Measurements from ENCODE around the gene DIDO1. TPM values are rescaled to one million over a fixed set of nuclear protein-coding genes. Genes with fewer than 3 reads are reported as not detected.
"Not testable (repeated sequence)": the region's sequence is repeated elsewhere in the genome, so short reads cannot be mapped to it uniquely, and the experiment has no call there.

The DIDO1 gene
- total RNA-seq, 1 donor from 2014 or later, result 71.2 TPM

DNA sequence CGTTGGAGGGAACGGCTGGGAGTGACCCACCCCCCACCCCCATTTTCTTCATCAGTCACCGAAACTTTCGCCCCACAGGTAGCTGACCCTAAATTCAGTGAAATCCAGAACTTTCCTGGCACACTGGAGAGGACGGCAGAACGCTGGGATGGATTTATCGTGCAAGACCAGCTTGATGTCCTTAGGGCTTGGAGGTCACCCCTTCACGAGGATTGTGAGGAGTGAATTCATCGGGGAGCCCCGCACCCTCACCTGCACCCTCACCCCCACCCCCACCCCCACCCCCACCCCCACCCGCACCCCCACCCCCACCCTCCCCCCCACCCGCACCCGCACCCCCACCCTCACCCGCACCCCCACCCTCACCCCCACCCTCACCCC, 51.4 kb downstream of the DIDO1 start:
- peaks cover 3% of the 10 kb centered on the region for H3K4me1 Mint-ChIP-seq (ENCODE audit: low read depth)
- no peak overlapping the region for H3K4me3 Mint-ChIP-seq (ENCODE audit: low read depth)
- peak overlapping the region; percentile 47 for H3K27ac Mint-ChIP-seq
- DNase-seq (ENCODE audit: low spot score, unreplicated experiment), result no peak
- H3K9me3 Mint-ChIP-seq (ENCODE audit: low read depth), result no peaks in the 10 kb centered on the region
- TF ChIP-seq, protein P1, sequence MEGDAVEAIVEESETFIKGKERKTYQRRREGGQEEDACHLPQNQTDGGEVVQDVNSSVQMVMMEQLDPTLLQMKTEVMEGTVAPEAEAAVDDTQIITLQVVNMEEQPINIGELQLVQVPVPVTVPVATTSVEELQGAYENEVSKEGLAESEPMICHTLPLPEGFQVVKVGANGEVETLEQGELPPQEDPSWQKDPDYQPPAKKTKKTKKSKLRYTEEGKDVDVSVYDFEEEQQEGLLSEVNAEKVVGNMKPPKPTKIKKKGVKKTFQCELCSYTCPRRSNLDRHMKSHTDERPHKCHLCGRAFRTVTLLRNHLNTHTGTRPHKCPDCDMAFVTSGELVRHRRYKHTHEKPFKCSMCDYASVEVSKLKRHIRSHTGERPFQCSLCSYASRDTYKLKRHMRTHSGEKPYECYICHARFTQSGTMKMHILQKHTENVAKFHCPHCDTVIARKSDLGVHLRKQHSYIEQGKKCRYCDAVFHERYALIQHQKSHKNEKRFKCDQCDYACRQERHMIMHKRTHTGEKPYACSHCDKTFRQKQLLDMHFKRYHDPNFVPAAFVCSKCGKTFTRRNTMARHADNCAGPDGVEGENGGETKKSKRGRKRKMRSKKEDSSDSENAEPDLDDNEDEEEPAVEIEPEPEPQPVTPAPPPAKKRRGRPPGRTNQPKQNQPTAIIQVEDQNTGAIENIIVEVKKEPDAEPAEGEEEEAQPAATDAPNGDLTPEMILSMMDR (IDR thresholded peaks at IDR 0.05; ENCODE audit: unreplicated experiment), result no peak
- peaks cover 1% of the 10 kb centered on the region for H3K36me3 Mint-ChIP-seq (ENCODE audit: insufficient read depth)
- peaks cover 3% of the 10 kb centered on the region for H3K27me3 Mint-ChIP-seq

DNA sequence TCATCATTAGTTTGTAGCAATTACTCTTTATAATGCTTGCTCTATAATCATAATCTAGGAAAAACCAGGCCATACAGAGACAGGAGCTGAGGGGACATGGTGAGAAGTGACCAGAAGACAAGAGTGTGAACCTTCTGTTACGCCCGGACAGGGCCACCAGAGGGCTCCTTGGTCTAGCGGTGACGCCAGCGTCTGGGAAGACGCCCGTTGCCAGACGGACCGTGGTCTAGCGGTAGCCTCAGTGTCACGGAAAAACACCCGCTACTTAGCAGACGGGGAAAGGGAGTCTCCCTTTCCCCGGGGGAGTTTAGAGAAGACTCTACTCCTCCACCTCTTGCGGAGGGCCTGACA, 52.6 kb downstream of the DIDO1 start:
- not testable (repeated sequence) for H3K36me3 Mint-ChIP-seq (ENCODE audit: insufficient read depth); H3K4me1 Mint-ChIP-seq (ENCODE audit: low read depth); H3K27ac Mint-ChIP-seq; H3K4me3 Mint-ChIP-seq (ENCODE audit: low read depth); DNase-seq (ENCODE audit: low spot score, unreplicated experiment); H3K9me3 Mint-ChIP-seq (ENCODE audit: low read depth); H3K27me3 Mint-ChIP-seq
- TF ChIP-seq, protein P1 (IDR thresholded peaks at IDR 0.05; ENCODE audit: unreplicated experiment), result peak; percentile 61

DNA sequence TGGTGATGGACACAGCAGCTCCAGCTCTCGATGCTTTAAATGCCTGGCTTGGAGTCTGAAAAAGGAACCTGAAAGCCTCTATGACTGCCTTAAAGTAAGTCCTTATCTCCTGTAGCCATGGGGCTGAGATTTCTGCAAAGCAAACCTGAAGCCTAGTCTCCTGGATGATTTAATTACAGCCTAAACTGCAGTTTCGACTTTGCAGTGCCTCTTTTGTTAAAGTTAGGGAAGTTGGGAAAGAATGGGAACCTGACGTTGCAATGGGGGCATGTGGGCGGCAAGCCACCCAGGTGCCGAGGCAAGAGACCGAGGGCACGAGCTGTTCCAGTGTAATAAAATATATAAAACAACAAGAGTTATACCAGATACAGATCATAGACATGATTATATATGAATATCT, 53.0 kb downstream of the DIDO1 start:
- Mint-ChIP-seq H3K27ac (no peak overlapping the region), H3K9me3 (ENCODE audit: low read depth) (no peaks in the 10 kb centered on the region), H3K27me3 (peaks cover 3% of the 10 kb centered on the region), H3K4me3 (ENCODE audit: low read depth) (no peak overlapping the region), H3K4me1 (ENCODE audit: low read depth) (peaks cover 3% of the 10 kb centered on the region), H3K36me3 (ENCODE audit: insufficient read depth) (peaks cover 1% of the 10 kb centered on the region)
- DNase-seq (ENCODE audit: low spot score, unreplicated experiment), result no peak
- TF ChIP-seq, protein P1 (IDR thresholded peaks at IDR 0.05; ENCODE audit: unreplicated experiment), result no peak

DNA sequence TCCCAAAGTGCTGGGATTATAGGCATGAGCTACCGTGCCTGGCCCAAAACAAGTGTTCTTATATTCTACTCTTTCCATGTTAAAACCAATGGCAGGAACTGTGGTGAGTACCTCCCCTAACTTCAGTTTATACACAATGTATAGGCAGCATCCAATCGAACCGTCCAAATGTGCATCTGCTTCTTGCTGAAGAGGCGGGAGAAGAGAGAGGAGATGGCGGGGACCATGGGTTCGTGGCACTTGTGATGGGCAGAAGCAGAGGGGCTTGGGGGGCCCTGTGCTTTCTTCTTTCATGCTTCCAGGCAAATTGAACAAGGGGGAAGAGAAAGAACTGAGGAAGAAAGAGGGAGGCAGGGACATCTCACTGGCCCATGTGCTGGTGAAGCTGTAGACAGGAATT, 53.4 kb downstream of the DIDO1 start:
- Mint-ChIP-seq H3K36me3 (ENCODE audit: insufficient read depth) (peaks cover 1% of the 10 kb centered on the region), H3K27ac (no peak overlapping the region), H3K9me3 (ENCODE audit: low read depth) (no peaks in the 10 kb centered on the region), H3K4me1 (ENCODE audit: low read depth) (peaks cover 3% of the 10 kb centered on the region), H3K4me3 (ENCODE audit: low read depth) (no peak overlapping the region), H3K27me3 (peaks cover 3% of the 10 kb centered on the region)
- no peak for DNase-seq (ENCODE audit: low spot score, unreplicated experiment)
- TF ChIP-seq, protein P1 (IDR thresholded peaks at IDR 0.05; ENCODE audit: unreplicated experiment), result no peak

DNA sequence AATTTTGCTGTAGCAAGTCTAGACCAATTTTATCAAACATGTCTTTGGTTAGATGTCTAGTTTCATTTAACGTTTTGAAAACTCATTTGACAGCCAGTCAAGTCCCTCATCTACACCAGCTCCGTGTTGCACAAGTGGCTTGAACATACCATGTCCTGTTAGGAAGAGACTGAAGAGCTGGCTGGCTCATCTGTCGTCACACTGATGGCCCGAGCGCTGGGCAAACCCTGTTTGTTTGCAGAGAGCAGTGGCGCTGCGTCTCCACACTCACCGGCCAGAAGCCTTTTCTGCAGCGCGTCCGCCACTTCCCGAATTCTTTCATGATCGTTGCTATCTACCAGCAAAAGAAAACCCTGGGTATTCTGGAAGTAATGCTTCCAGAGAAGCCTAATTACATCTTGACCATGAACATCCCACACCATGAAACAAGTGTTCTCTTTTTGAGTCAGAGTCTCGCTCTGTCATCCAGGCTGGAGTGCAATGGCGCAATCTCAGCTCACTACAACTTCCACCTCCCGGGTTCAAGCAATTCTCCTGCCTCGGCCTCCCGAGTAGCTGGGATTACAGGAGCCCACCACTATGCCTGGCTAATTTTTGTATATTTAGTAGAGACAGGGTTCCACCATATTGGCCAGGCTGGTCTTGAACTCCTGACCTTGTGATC, 54.0 kb downstream of the DIDO1 start:
- no peak overlapping the region for H3K27ac Mint-ChIP-seq
- TF ChIP-seq, protein P1 (IDR thresholded peaks at IDR 0.05; ENCODE audit: unreplicated experiment), result no peak
- H3K36me3 Mint-ChIP-seq (ENCODE audit: insufficient read depth), result peaks cover 1% of the 10 kb centered on the region
- no peaks in the 10 kb centered on the region for H3K9me3 Mint-ChIP-seq (ENCODE audit: low read depth)
- H3K4me1 Mint-ChIP-seq (ENCODE audit: low read depth), result peaks cover 3% of the 10 kb centered on the region
- peaks cover 5% of the 10 kb centered on the region for H3K27me3 Mint-ChIP-seq
- no peak for DNase-seq (ENCODE audit: low spot score, unreplicated experiment)
- H3K4me3 Mint-ChIP-seq (ENCODE audit: low read depth), result no peak overlapping the region

Data from progenitor cell of endocrine pancreas (in vitro differentiated cells).